Neural progenitor cell (in vitro differentiated cells): ENCODE data around the gene RNF32. TPM values are rescaled to one million over a fixed set of nuclear protein-coding genes. Genes with fewer than 3 reads are reported as not detected.

Experiments used
- DNase-seq: peaks from one replicate; pipeline ENCODE4 v3.0.0-alpha.2; 2016; ENCODE audit warnings: low spot score
- H2AFZ ChIP-seq: fragments of 200-600 bp; sonication (generic); replicated peaks from 2 replicates; pipeline ENCODE4 v1.6.1; 2016; ENCODE audit warnings: antibody characterized with exemption
- H3F3A ChIP-seq: fragments of 200-600 bp; sonication (generic); 2 replicates; pipeline ENCODE4 v1.6.1; 2016; ENCODE audit warnings: antibody characterized with exemption, low read depth
- H3K27ac ChIP-seq: fragments of 200-600 bp; sonication (generic); 2 replicates; pipeline ENCODE4 v1.5.1; 2016; ENCODE audit warnings: mild to moderate bottlenecking
- H3K27me3 ChIP-seq: fragments of 200-600 bp; sonication (generic); 2 replicates; pipeline ENCODE4 v1.6.1; 2016; ENCODE audit warnings: mild to moderate bottlenecking, moderate library complexity
- H3K36me3 ChIP-seq: fragments of 200-600 bp; sonication (generic); 2 replicates; pipeline ENCODE4 v1.5.1; 2016
- H3K4me1 ChIP-seq: fragments of 200-600 bp; sonication (generic); 2 replicates; pipeline ENCODE4 v1.6.1; 2016; ENCODE audit warnings: mixed run types
- H3K4me2 ChIP-seq: fragments of 200-600 bp; sonication (generic); 2 replicates; pipeline ENCODE4 v1.6.1; 2016
- H3K4me3 ChIP-seq: fragments of 200-600 bp; sonication (generic); 2 replicates; pipeline ENCODE4 v1.5.1; 2016
- H3K79me2 ChIP-seq: fragments of 200-600 bp; sonication (generic); 2 replicates; pipeline ENCODE4 v1.6.1; 2016; ENCODE audit warnings: low read depth
- H3K9ac ChIP-seq: fragments of 200-600 bp; sonication (generic); 2 replicates; pipeline ENCODE4 v1.6.1; 2016
- H3K9me3 ChIP-seq: fragments of 200-600 bp; sonication (generic); 2 replicates; pipeline ENCODE4 v1.5.1; 2016; ENCODE audit warnings: low read depth
- H4K20me1 ChIP-seq: fragments of 200-600 bp; sonication (generic); 2 replicates; pipeline ENCODE4 v1.6.1; 2016; ENCODE audit warnings: low read depth
- H3K27ac Mint-ChIP-seq: 3 replicates; pipeline ENCODE4 v1.8.0; 2021; ENCODE audit warnings: mixed read lengths
- H3K27me3 Mint-ChIP-seq: 2 replicates; pipeline ENCODE4 v1.8.0; 2022; ENCODE audit warnings: low read depth, mild to moderate bottlenecking, inconsistent platforms, moderate library complexity, mixed read lengths; ENCODE audit not compliant: insufficient read depth
- H3K36me3 Mint-ChIP-seq: 3 replicates; pipeline ENCODE4 v1.8.0; 2021; ENCODE audit warnings: mixed read lengths
- H3K4me1 Mint-ChIP-seq: 3 replicates; pipeline ENCODE4 v1.8.0; 2021; ENCODE audit warnings: mixed read lengths
- H3K4me3 Mint-ChIP-seq: 3 replicates; pipeline ENCODE4 v1.8.0; 2021; ENCODE audit warnings: mild to moderate bottlenecking, moderate library complexity, mixed read lengths
- H3K9me3 Mint-ChIP-seq: 3 replicates; pipeline ENCODE4 v1.8.0; 2020; ENCODE audit warnings: mixed read lengths
- CTCF ChIP-seq: fragments of 200-600 bp; sonication (generic); IDR thresholded peaks from 2 replicates; pipeline ENCODE4 v1.5.1; 2017; ENCODE audit warnings: antibody characterized with exemption, mild to moderate bottlenecking
- EZH2 ChIP-seq: fragments of 200-600 bp; sonication (generic); IDR thresholded peaks from 2 replicates; pipeline ENCODE4 v1.6.1; 2017; ENCODE audit warnings: antibody characterized with exemption, mild to moderate bottlenecking, moderate library complexity
- EZH2phosphoT487 ChIP-seq: fragments of 200-600 bp; sonication (generic); IDR thresholded peaks from 2 replicates; pipeline ENCODE4 v1.6.1; 2017; ENCODE audit warnings: antibody characterized with exemption
- total RNA-seq: library from RNA; depleted of rRNA; stranded (reverse); fragments of >200 nt; gene quantifications from 2 replicates; pipeline ENCODE4 v1.2.3, GENCODE V29; 2015; ENCODE audit warnings: low replicate concordance

Gene RNF32
- total RNA-seq, 1 donor from 2014 or later = 3.0 TPM

GRCh38 chr7:156668130-156668741, 27.7 kb downstream of the RNF32 start:
- no peaks in the 10 kb centered on the region for H3K79me2 ChIP-seq
- peaks cover 2% of the 10 kb centered on the region for H3K27me3 Mint-ChIP-seq
- no peaks in the 10 kb centered on the region for H3K9me3 Mint-ChIP-seq
- no peaks in the 10 kb centered on the region for H3K9me3 ChIP-seq
- H3F3A ChIP-seq = peaks cover 12% of the 10 kb centered on the region
- no peak overlapping the region for H3K4me3 Mint-ChIP-seq
- no peak for DNase-seq
- no peak overlapping the region for H3K4me3 ChIP-seq
- no peak overlapping the region for H3K27ac Mint-ChIP-seq
- H3K4me2 ChIP-seq = no peak overlapping the region
- TF ChIP-seq EZH2 (no peak), EZH2phosphoT487 (no peak), CTCF (no peak)
- peaks cover 8% of the 10 kb centered on the region for H3K36me3 Mint-ChIP-seq
- H3K27me3 ChIP-seq = no peaks in the 10 kb centered on the region
- peaks cover 2% of the 10 kb centered on the region for H3K4me1 Mint-ChIP-seq
- H3K36me3 ChIP-seq = no peaks in the 10 kb centered on the region
- H3K9ac ChIP-seq = no peak overlapping the region
- H3K27ac ChIP-seq = no peak overlapping the region
- H3K4me1 ChIP-seq = peaks cover 41% of the 10 kb centered on the region
- H4K20me1 ChIP-seq = no peaks in the 10 kb centered on the region
- no peak overlapping the region for H2AFZ ChIP-seq

GRCh38 chr7:156669035-156669828, 28.7 kb downstream of the RNF32 start:
- no peak overlapping the region for H3K9ac ChIP-seq

GRCh38 chr7:156673454-156673853, 32.9 kb downstream of the RNF32 start:
- Mint-ChIP-seq H3K27me3 (peaks cover 2% of the 10 kb centered on the region), H3K9me3 (no peaks in the 10 kb centered on the region), H3K27ac (peak overlapping the region; percentile 86), H3K4me3 (no peak overlapping the region), H3K4me1 (peaks cover 13% of the 10 kb centered on the region), H3K36me3 (peaks cover 27% of the 10 kb centered on the region)
- no peak overlapping the region for H3K9ac ChIP-seq
- H3K79me2 ChIP-seq = no peaks in the 10 kb centered on the region
- H3K9me3 ChIP-seq = no peaks in the 10 kb centered on the region
- H3K36me3 ChIP-seq = no peaks in the 10 kb centered on the region
- peaks cover 29% of the 10 kb centered on the region for H3K4me1 ChIP-seq
- H3F3A ChIP-seq = peaks cover 22% of the 10 kb centered on the region
- DNase-seq = peak; percentile 76
- H3K4me2 ChIP-seq = peak overlapping the region; percentile 63
- H2AFZ ChIP-seq = no peak overlapping the region
- no peaks in the 10 kb centered on the region for H3K27me3 ChIP-seq
- no peak overlapping the region for H3K4me3 ChIP-seq
- TF ChIP-seq EZH2phosphoT487 (no peak), EZH2 (no peak), CTCF (no peak)
- no peaks in the 10 kb centered on the region for H4K20me1 ChIP-seq
- H3K27ac ChIP-seq = peak overlapping the region; percentile 91

More at GRCh38 chr7:156669035-156669828, 28.7 kb downstream of the RNF32 start:
- H3K36me3 ChIP-seq = no peaks in the 10 kb centered on the region
- H3K4me3 ChIP-seq = no peak overlapping the region
- H3K27ac Mint-ChIP-seq = no peak overlapping the region
- no peak overlapping the region for H2AFZ ChIP-seq
- peaks cover 2% of the 10 kb centered on the region for H3K27me3 Mint-ChIP-seq
- H4K20me1 ChIP-seq = no peaks in the 10 kb centered on the region
- peaks cover 50% of the 10 kb centered on the region for H3K4me1 ChIP-seq
- H3F3A ChIP-seq = peaks cover 22% of the 10 kb centered on the region
- no peak overlapping the region for H3K4me2 ChIP-seq
- no peak for TF ChIP-seq EZH2phosphoT487
- TF ChIP-seq CTCF = no peak
- no peak for TF ChIP-seq EZH2
- peaks cover 14% of the 10 kb centered on the region for H3K36me3 Mint-ChIP-seq
- H3K4me1 Mint-ChIP-seq = peaks cover 11% of the 10 kb centered on the region
- H3K79me2 ChIP-seq = no peaks in the 10 kb centered on the region
- no peaks in the 10 kb centered on the region for H3K27me3 ChIP-seq
- H3K9me3 ChIP-seq = no peaks in the 10 kb centered on the region
- H3K9me3 Mint-ChIP-seq = no peaks in the 10 kb centered on the region
- H3K27ac ChIP-seq = no peak overlapping the region
- H3K4me3 Mint-ChIP-seq = no peak overlapping the region
- DNase-seq = no peak
